Suppressor macrophage treated with lipopolysaccharide for 4 hours (primary cell): ENCODE results near the gene GRM8.

Source experiments
- DNase-seq: peaks from one replicate; pipeline ENCODE4 v3.0.0-alpha.2; 2020

Gene GRM8

GRCh38 chr7:126489874-126490273, 762.9 kb downstream of the GRM8 start:
- DNase-seq: no peak

GRCh38 chr7:126487728-126488442, 764.9 kb downstream of the GRM8 start:
- no peak for DNase-seq

GRCh38 chr7:126486806-126487205, 765.9 kb downstream of the GRM8 start:
- DNase-seq: no peak

- DNase-seq: no peak
Measured at GRCh38 chr7:126485791-126486190, 767.0 kb downstream of the GRM8 start.

- no peak for DNase-seq
Measured at GRCh38 chr7:126483972-126484371, 768.8 kb downstream of the GRM8 start.

GRCh38 chr7:126472825-126473224, 779.9 kb downstream of the GRM8 start:
- DNase-seq: no peak

- DNase-seq: no peak
Measured at GRCh38 chr7:126462405-126462804, 790.3 kb downstream of the GRM8 start.

GRCh38 chr7:126460664-126461063, 792.1 kb downstream of the GRM8 start:
- no peak for DNase-seq

GRCh38 chr7:126453104-126453503, 799.6 kb downstream of the GRM8 start:
- no peak for DNase-seq

- DNase-seq: no peak
Measured at GRCh38 chr7:126450269-126450671, 802.5 kb downstream of the GRM8 start.

GRCh38 chr7:126449611-126450268, 803.0 kb downstream of the GRM8 start:
- DNase-seq: no peak

GRCh38 chr7:126447984-126448383, 804.8 kb downstream of the GRM8 start:
- DNase-seq: no peak

- no peak for DNase-seq
Measured at GRCh38 chr7:126445991-126446390, 806.8 kb downstream of the GRM8 start.

GRCh38 chr7:126443951-126444350, 808.8 kb downstream of the GRM8 start:
- DNase-seq: no peak

- DNase-seq: no peak
Measured at GRCh38 chr7:126442908-126443307, 809.8 kb downstream of the GRM8 start.

- no peak for DNase-seq
Measured at GRCh38 chr7:126441745-126442144, 811.0 kb downstream of the GRM8 start.

- no peak for DNase-seq
Measured at GRCh38 chr7:126440542-126440941, 812.2 kb downstream of the GRM8 start.

GRCh38 chr7:126436213-126436868, 816.4 kb downstream of the GRM8 start:
- no peak for DNase-seq

- DNase-seq: no peak
Measured at GRCh38 chr7:126426652-126427051, 826.1 kb downstream of the GRM8 start.

- DNase-seq: no peak
Measured at GRCh38 chr7:126424985-126425384, 827.8 kb downstream of the GRM8 start.

GRCh38 chr7:126419047-126419446, 833.7 kb downstream of the GRM8 start:
- no peak for DNase-seq

GRCh38 chr7:126411821-126412383, 840.8 kb downstream of the GRM8 start:
- DNase-seq: no peak

- DNase-seq: no peak
Measured at GRCh38 chr7:126411032-126411820, 841.5 kb downstream of the GRM8 start.
